ENCODE measurements around the gene COL12A1.

COL12A1 gene

DNA sequence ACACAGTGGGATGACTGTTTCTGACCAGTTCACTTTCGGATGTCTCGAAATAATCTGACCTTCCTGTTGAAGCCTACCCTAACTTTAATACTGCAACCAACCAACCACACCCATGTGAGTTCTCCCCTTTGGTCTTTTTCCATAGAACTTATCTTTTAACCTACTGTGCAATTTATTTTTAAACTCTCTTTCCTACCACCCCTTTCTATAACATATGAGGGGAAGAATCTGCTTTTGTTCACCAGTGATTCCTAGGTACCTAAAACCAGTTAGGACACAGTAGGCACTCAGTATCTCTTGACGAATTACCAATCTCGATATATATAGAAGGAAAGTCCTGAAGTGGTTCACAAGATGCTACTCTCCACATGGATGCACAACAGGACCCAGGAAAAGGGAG, 30.8 kb upstream of the COL12A1 start:
- DNase-seq (ENCODE audit: low read depth, low spot score), result no peak
- no peak overlapping the region for H3K4me3 ChIP-seq (ENCODE audit: low read depth, low read length)
- TF ChIP-seq, protein P1, sequence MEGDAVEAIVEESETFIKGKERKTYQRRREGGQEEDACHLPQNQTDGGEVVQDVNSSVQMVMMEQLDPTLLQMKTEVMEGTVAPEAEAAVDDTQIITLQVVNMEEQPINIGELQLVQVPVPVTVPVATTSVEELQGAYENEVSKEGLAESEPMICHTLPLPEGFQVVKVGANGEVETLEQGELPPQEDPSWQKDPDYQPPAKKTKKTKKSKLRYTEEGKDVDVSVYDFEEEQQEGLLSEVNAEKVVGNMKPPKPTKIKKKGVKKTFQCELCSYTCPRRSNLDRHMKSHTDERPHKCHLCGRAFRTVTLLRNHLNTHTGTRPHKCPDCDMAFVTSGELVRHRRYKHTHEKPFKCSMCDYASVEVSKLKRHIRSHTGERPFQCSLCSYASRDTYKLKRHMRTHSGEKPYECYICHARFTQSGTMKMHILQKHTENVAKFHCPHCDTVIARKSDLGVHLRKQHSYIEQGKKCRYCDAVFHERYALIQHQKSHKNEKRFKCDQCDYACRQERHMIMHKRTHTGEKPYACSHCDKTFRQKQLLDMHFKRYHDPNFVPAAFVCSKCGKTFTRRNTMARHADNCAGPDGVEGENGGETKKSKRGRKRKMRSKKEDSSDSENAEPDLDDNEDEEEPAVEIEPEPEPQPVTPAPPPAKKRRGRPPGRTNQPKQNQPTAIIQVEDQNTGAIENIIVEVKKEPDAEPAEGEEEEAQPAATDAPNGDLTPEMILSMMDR (IDR thresholded peaks at IDR 0.05; ENCODE audit: low read depth, low read length), result no peak
- in situ Hi-C loops (cut with HindIII; ENCODE audit: low sequenced_read_pairs), result no loop called here

DNA sequence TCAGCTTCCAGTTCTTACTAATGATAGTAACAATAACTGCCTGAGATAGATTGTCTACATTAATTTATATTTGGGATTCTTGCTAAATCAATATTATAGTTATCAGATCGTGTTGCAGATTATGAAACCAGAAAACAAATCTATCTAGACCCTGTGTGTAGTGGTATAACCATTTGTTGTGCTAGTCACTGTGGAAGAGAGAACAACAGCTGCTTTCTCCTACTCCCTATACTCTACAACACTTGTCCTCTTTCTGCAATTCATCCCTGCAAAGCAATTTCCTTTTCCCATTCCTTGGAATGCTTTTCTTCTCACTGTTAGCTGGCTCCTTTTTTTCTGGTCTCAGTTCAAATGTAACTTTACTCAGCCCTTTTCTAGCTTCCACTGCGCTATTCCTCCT, 29.4 kb upstream of the COL12A1 start:
- H3K4me3 ChIP-seq (ENCODE audit: low read depth, low read length), result no peak overlapping the region
- in situ Hi-C loops (cut with HindIII; ENCODE audit: low sequenced_read_pairs), result no loop called here
- TF ChIP-seq, protein P1 (IDR thresholded peaks at IDR 0.05; ENCODE audit: low read depth, low read length), result no peak
- DNase-seq (ENCODE audit: low read depth, low spot score), result no peak

DNA sequence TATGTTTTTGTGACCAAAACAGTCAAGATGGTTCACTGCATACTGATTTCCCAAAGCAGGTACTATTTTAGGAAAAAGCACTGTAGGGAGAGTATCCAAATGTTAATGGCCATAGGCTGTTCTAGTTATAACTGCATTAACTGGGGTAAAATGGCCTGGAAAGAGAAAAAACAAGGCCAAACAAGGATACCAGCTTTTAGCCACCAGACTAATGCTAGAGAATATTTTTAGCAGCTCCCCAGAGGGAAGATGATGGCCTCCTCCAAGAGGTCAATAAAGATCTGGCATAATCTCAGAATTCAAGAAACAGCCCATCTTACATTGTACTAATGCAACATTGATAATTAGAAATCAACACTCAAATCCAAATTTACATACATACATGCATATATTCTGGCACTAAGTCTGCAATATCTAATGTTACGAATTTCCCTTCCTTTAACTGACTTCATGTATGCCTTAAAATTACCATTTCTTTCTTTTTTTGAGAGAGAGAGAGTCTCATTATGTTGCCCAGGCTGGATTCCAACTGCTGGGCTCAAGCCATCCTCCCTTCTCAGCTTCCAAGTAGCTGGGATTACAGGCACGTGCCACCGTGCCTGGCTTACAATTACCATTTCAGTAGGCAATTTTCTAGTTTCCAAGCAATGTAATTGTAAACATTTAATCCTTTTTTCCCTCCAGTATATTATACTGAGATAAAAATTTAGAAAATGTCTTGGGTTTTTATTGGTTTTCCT, 28.4 kb upstream of the COL12A1 start:
- in situ Hi-C loops (cut with HindIII; ENCODE audit: low sequenced_read_pairs), result no loop called here
- H3K4me3 ChIP-seq (ENCODE audit: low read depth, low read length), result no peak overlapping the region
- DNase-seq (ENCODE audit: low read depth, low spot score), result no peak
- TF ChIP-seq, protein P1 (IDR thresholded peaks at IDR 0.05; ENCODE audit: low read depth, low read length), result no peak

DNA sequence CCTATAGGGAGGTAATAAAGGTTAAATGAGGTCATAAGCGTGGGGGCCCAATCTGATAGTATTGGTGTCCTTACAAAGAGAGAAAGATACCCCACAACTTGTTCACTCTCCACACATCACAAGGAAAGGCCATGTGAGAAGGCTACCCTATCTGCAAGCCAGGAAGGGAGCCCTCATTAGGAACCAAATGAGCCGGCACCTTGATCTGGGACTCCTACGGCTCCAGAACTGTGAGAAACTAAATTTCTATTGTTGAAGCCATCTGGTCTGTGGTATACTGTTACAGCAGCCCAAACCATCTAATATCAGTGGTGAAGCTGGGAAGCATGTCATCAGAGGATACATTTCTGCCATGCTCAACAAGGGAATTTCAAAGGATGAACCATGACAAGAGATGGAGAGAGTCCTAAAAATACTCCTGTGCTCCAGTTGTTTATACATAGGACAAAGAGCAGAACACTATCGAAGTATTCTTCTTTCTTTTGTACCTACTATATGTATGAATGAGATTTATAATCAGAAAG, 27.3 kb upstream of the COL12A1 start:
- no peak overlapping the region for H3K4me3 ChIP-seq (ENCODE audit: low read depth, low read length)
- in situ Hi-C loops (cut with HindIII; ENCODE audit: low sequenced_read_pairs), result no loop called here
- no peak for DNase-seq (ENCODE audit: low read depth, low spot score)
- TF ChIP-seq, protein P1 (IDR thresholded peaks at IDR 0.05; ENCODE audit: low read depth, low read length), result no peak

DNA sequence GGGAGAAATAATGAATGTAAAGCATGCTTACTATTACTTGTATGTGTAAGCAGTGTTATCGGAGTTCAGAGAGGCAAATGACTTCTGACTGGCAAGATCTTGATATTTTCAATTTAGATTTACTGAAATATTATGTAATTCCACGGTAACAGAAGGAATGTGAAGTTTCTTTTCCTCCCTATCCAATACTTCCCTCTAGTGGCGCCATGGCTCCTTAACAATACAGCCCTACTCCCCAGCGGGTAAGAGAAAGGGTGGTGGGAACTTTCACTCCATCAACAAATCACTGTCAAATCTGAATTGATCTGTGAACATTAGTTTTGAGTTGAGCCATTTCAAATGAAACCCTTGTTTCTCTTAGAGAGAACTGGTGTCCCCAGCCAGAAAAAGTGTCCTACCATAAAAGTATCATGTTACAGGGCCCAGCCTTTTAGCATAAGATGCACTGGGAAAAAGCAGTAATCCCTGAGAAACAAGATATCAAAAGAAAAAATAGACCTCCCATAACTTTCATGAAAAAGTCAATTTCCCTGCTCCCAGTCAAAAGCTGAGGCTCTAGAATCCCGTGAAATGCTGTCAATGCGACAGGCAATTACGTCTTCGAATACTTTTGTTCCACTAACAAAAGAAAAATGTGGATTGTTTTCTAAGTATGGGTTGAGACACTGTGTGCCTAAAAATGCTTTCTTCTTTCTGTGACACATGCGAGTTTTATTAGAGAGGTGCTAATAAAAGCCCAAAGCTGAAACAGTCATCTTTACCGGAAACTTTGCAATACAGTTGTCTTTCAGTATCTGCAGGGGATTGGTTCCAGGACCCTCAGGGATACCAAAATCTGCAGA, 24.9 kb upstream of the COL12A1 start:
- no peak overlapping the region for H3K4me3 ChIP-seq (ENCODE audit: low read depth, low read length)
- TF ChIP-seq, protein P1 (IDR thresholded peaks at IDR 0.05; ENCODE audit: low read depth, low read length), result peak; percentile 83
- DNase-seq (ENCODE audit: low read depth, low spot score), result peak; percentile 67
- in situ Hi-C loops (cut with HindIII; ENCODE audit: low sequenced_read_pairs), result no loop called here

DNA sequence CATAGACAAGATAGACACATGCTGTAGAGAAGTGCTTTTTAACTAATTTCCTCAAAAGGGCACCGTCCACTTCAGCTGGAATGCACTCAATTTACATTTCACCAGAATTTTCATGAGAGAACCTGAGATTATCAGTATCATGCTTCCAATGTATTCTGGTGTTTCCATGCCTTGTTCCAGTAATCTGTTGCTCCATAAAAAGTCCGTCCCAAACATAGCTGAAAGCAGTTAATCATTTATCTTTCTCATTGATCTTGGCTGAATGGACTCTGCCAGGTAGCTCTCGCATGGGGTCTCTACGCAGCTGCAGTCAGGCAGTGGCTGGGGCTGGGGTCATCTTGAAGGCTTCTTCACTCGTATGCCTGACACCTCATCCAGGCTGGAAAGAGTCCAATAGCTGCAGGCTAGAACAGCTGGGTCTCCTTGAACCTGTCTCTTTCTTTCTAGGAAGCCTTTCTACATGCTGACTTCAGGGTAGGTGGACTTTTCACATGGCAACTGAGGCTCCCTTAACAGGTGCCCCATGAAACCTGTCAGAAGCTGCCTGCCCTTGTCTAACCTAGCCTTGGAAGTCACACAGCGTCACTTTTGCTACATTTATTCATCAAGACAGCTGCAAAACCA, 18.6 kb upstream of the COL12A1 start:
- in situ Hi-C loops (cut with HindIII; ENCODE audit: low sequenced_read_pairs), result no loop called here

More for the DNA sequence above, 18.6 kb upstream of the COL12A1 start:
- no peak overlapping the region for H3K4me3 ChIP-seq (ENCODE audit: low read depth, low read length)
- TF ChIP-seq, protein P1 (IDR thresholded peaks at IDR 0.05; ENCODE audit: low read depth, low read length), result no peak
- no peak for DNase-seq (ENCODE audit: low read depth, low spot score)
